Keratinocyte (primary cell): ENCODE data around the gene NCOA4. TPM values are rescaled to one million over a fixed set of nuclear protein-coding genes. Genes with fewer than 3 reads are reported as not detected.
A peak's percentile ranks its signal among the peaks of the same experiment; 100 is the strongest.

Experiments
- DNase-seq: peaks from one replicate; pipeline ENCODE4 v3.0.0-alpha.2; 2011; ENCODE audit warnings: low read depth, missing footprints, low spot score
- FAIRE-seq: peaks from 2 replicates; lab custom pipeline; 2011; peaks lifted over from hg19 to GRCh38; lab: Jason Lieb, UNC
- H2AFZ ChIP-seq: 2 replicates; pipeline ENCODE4 v1.6.0; 2012; ENCODE audit warnings: low read length, control low read depth, inconsistent platforms; ENCODE audit not compliant: control insufficient read depth
- H3K27ac ChIP-seq: 2 replicates; pipeline ENCODE4 v1.5.1; 2011; ENCODE audit warnings: low read length; ENCODE audit not compliant: control insufficient read depth, insufficient read depth
- H3K27me3 ChIP-seq: 3 replicates; pipeline ENCODE4 v1.6.0; 2011; ENCODE audit warnings: low read length; ENCODE audit not compliant: control insufficient read depth, insufficient read depth; ENCODE audit errors: extremely low read depth
- H3K36me3 ChIP-seq, 2 experiments: 2 replicates in 1 of 2; 3 replicates in 1 of 2; pipeline ENCODE4 v1.5.1; 2011; ENCODE audit warnings: low read length in 2 of 2, mild to moderate bottlenecking in 1 of 2; ENCODE audit not compliant: control insufficient read depth in 2 of 2, insufficient read depth in 2 of 2; ENCODE audit errors: extremely low read depth in 1 of 2
- H3K4me1 ChIP-seq: 3 replicates; pipeline ENCODE4 v1.5.1; 2011; ENCODE audit warnings: low read length; ENCODE audit not compliant: control insufficient read depth, insufficient read depth; ENCODE audit errors: extremely low read depth
- H3K4me2 ChIP-seq: 3 replicates; pipeline ENCODE4 v1.6.0; 2011; ENCODE audit warnings: low read depth, low read length; ENCODE audit not compliant: control insufficient read depth, insufficient read depth; ENCODE audit errors: extremely low read depth
- H3K4me3 ChIP-seq, 3 experiments: fragments of 200-600 bp in 1 of 3; sonication (generic) in 1 of 3; 2 replicates in 2 of 3; 3 replicates in 1 of 3; pipeline ENCODE4 v1.5.1; 2011 to 2016; ENCODE audit warnings: low read length in 3 of 3, mild to moderate bottlenecking in 3 of 3, control low read depth in 2 of 3, inconsistent platforms in 1 of 3, low read depth in 1 of 3, mixed read lengths in 1 of 3, mixed run types in 1 of 3, moderate library complexity in 1 of 3; ENCODE audit not compliant: control insufficient read depth in 2 of 3, insufficient read depth in 2 of 3; ENCODE audit errors: extremely low read depth in 1 of 3
- H3K79me2 ChIP-seq: 2 replicates; pipeline ENCODE4 v1.6.0; 2012; ENCODE audit warnings: low read length; ENCODE audit not compliant: control insufficient read depth, insufficient read depth
- H3K9ac ChIP-seq: 3 replicates; pipeline ENCODE4 v1.6.0; 2011; ENCODE audit warnings: low read length; ENCODE audit not compliant: control insufficient read depth, insufficient read depth; ENCODE audit errors: extremely low read depth
- H3K9me1 ChIP-seq: 3 replicates; pipeline ENCODE4 v1.6.0; 2011; ENCODE audit warnings: low read length; ENCODE audit not compliant: control insufficient read depth, insufficient read depth; ENCODE audit errors: extremely low read depth
- H3K9me3 ChIP-seq: 2 replicates; pipeline ENCODE4 v1.5.1; 2012; ENCODE audit warnings: low read depth, low read length; ENCODE audit not compliant: control insufficient read depth
- H4K20me1 ChIP-seq: 3 replicates; pipeline ENCODE4 v1.6.0; 2011; ENCODE audit warnings: low read length; ENCODE audit not compliant: control insufficient read depth, insufficient read depth; ENCODE audit errors: extremely low read depth
- EZH2 ChIP-seq: IDR thresholded peaks from one replicate; pipeline ENCODE4 v1.6.1; 2012; ENCODE audit warnings: inconsistent platforms, mild to moderate bottlenecking, low read length, moderate library complexity
- dilution Hi-C: fragments of 300-500 bp; cut with MboI; formaldehyde crosslinking; loops from one replicate; pipeline ENCODE4 v1.7.0; 2020; ENCODE audit warnings: low sequenced_read_pairs; ENCODE audit not compliant: extremely low pct_ligation_motif_present
- polyA plus RNA-seq, 5 experiments: library from polyadenylated mRNA; depleted of rRNA in 3 of 5; stranded (reverse) in 3 of 5; stranded (forward) in 1 of 5; unstranded in 1 of 5; fragments of >200 nt; gene quantifications; 1 replicate in 1 of 5; 2 replicates in 3 of 5; 3 replicates in 1 of 5; pipeline versions ENCODE4 v1.2.1 to v1.2.3, GENCODE V29; 2011 to 2012; ENCODE audit warnings: missing spikeins in 2 of 5, low read depth in 1 of 5, low replicate concordance in 1 of 5
- TF ChIP-seq, protein P1 (sequence below), 3 experiments: IDR thresholded peaks in 1 of 3; conservative IDR thresholded peaks in 1 of 3; optimal IDR thresholded peaks in 1 of 3; 2 replicates in 2 of 3; 3 replicates in 1 of 3; pipeline versions ENCODE3 to v1.5.1; 2011; ENCODE audit warnings: low read length in 3 of 3, mild to moderate bottlenecking in 3 of 3, moderate library complexity in 2 of 3, control low read depth in 1 of 3, inconsistent platforms in 1 of 3; ENCODE audit not compliant: insufficient read depth in 2 of 3; ENCODE audit errors: extremely low read depth in 1 of 3

Gene NCOA4
- polyA plus RNA-seq, 1 donor (not counting 4 experiments of a cell fraction or from before 2014, with no cell fraction given) = 179 TPM

- dilution Hi-C loops = no loop called here
- DNase-seq = no peak
- Histone ChIP-seq H3K27me3 (no peaks in the 10 kb centered on the region), H3K9ac (peak overlapping the region; percentile 94), H3K9me3 (no peaks in the 10 kb centered on the region), H2AFZ (peak overlapping the region; percentile 24), H3K79me2 (peaks cover 57% of the 10 kb centered on the region), H3K27ac (peak overlapping the region; percentile 92), H3K36me3 (no peaks in the 10 kb centered on the region), H4K20me1 (peaks cover 21% of the 10 kb centered on the region), H3K4me3 (peak overlapping the region; percentile 81 to 92 (median 89)), H3K9me1 (peaks cover 3% of the 10 kb centered on the region), H3K4me1 (peaks cover 24% of the 10 kb centered on the region), H3K4me2 (peak overlapping the region; percentile 97)
- TF ChIP-seq, protein P1, sequence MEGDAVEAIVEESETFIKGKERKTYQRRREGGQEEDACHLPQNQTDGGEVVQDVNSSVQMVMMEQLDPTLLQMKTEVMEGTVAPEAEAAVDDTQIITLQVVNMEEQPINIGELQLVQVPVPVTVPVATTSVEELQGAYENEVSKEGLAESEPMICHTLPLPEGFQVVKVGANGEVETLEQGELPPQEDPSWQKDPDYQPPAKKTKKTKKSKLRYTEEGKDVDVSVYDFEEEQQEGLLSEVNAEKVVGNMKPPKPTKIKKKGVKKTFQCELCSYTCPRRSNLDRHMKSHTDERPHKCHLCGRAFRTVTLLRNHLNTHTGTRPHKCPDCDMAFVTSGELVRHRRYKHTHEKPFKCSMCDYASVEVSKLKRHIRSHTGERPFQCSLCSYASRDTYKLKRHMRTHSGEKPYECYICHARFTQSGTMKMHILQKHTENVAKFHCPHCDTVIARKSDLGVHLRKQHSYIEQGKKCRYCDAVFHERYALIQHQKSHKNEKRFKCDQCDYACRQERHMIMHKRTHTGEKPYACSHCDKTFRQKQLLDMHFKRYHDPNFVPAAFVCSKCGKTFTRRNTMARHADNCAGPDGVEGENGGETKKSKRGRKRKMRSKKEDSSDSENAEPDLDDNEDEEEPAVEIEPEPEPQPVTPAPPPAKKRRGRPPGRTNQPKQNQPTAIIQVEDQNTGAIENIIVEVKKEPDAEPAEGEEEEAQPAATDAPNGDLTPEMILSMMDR (optimal IDR thresholded peaks at IDR 0.05 in 1 of 3, IDR thresholded peaks at IDR 0.05 in 1 of 3, conservative IDR thresholded peaks at IDR 0.05 in 1 of 3; ENCODE audit: extremely low read depth in 1 of 3, insufficient read depth in 2 of 3, low read length in 3 of 3) = no peak
- no peak for TF ChIP-seq EZH2
- no peak for FAIRE-seq
These were observed 877 bp downstream of the NCOA4 start for GRCh38 chr10:46029461-46030030.

DNA sequence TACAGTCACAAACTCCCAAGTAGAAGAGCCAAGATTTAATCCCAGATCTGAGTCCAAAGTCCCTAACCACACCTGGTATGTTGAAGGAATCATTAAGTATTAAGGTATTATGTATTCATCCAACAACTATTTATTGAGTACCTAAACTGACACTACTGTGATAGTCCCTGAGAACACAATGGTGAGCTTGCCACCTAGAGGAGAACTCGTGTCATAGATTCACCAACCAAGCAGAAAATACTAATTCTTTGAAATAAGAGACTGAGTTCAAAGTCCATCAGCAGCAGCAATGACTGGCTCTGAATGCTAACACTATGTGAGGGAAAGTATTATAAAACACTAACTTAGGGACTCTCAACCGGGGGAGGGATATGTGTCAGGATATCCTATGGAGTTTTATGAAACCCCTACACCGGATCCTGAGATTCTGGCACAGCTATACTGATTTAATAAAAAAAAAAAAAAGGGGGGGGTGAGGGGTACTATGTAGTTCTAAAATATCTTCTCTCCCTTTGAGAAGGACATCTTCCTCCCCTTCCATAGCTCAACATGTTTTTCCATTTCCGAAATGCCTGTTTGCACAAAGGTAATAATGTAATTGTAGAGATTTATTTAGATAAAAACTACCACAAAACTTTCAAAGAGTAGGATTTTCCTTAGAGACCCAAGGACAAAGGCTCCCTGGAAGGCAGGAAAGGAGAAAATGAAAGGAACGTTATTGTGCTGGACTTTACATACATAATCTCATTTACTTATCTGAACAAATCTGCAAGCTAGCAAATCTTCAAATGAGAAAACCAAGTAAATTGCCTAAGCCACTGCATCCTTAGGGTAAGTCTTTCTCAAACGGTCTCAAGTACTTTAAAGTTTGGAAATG is 1.6 kb downstream of the NCOA4 start:
- no peak for FAIRE-seq
- H3K9ac ChIP-seq = peak overlapping the region; percentile 94
- H3K9me1 ChIP-seq = peaks cover 3% of the 10 kb centered on the region
- H3K4me3 ChIP-seq = peak overlapping the region; percentile 81 to 92 (median 89)
- H3K4me1 ChIP-seq = peaks cover 24% of the 10 kb centered on the region
- no peaks in the 10 kb centered on the region for H3K36me3 ChIP-seq
- H3K79me2 ChIP-seq = peaks cover 64% of the 10 kb centered on the region
- peaks cover 24% of the 10 kb centered on the region for H4K20me1 ChIP-seq
- no peak for TF ChIP-seq EZH2
- TF ChIP-seq, protein P1 (optimal IDR thresholded peaks at IDR 0.05 in 1 of 3, IDR thresholded peaks at IDR 0.05 in 1 of 3, conservative IDR thresholded peaks at IDR 0.05 in 1 of 3; ENCODE audit: extremely low read depth in 1 of 3, insufficient read depth in 2 of 3, low read length in 3 of 3) = peak; percentile 44 to 60 (median 46)
- peak overlapping the region; percentile 92 for H3K27ac ChIP-seq
- no peak overlapping the region for H2AFZ ChIP-seq
- H3K27me3 ChIP-seq = no peaks in the 10 kb centered on the region
- peak overlapping the region; percentile 97 for H3K4me2 ChIP-seq
- DNase-seq = no peak
- dilution Hi-C loops = no loop called here
- no peaks in the 10 kb centered on the region for H3K9me3 ChIP-seq
